NCI-H748 (cell line): ENCODE results near the gene LRRC28.
A peak's percentile ranks its signal among the peaks of the same experiment; 100 is the strongest.

Experiments
- DNase-seq: peaks from one replicate; lab custom pipeline; 2025; ENCODE audit not compliant: unreplicated experiment; lab: John Stamatoyannopoulos, UW

Gene LRRC28

DNA sequence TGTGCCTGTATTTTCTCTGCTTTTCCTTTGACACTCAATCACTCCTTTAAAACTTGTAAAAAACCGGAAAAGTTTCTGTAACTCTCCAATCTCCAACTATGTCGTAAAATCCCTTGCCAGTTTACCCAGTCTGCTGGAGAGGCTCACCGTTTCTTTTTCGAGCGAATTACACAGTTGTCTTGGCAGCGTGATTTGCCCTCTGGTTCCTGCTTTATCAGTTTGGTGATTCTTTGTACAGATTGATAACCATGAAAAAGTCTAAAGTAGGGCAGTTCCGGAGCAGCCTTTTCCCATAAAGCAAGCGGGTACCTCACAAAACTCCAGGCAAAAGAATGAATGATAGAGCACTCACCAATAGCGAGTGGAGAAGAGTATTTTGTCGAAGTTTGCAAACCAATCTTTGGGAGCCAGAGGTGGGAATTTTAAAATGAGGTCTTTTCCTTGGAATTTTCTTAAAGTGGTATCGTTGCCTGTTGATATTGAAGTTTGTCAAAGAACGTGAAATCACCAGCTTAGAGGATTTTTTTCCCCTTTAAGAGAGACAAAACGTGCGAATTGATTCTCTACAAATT, 1.9 kb upstream of the LRRC28 start, which contains the start of gene TTC23:
TTC23 (minus strand) TSS at position 312 of the 572 bp plus-strand sequence. CDS start 20,869 bp downstream, outside the sequence.
- DNase-seq, result no peak

DNA sequence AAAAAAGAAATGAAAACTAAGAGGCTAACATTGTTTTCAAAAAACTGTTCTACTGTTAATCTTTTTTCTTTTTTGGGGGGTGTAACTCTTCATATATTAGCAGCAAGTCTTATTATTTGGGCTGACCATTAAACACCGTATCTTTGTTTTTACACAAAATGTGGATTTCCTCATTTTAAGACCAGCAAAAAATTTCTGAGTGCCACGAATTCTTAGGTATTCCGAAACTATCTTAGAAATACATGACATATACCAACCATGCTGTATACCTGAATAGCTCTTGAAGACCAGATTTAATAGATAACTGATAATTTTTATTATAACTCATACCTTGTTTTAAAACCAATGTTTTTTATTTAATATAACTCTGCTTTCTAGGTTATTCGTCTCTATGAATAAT, 1.3 kb upstream of the LRRC28 start:
- DNase-seq, result no peak

DNA sequence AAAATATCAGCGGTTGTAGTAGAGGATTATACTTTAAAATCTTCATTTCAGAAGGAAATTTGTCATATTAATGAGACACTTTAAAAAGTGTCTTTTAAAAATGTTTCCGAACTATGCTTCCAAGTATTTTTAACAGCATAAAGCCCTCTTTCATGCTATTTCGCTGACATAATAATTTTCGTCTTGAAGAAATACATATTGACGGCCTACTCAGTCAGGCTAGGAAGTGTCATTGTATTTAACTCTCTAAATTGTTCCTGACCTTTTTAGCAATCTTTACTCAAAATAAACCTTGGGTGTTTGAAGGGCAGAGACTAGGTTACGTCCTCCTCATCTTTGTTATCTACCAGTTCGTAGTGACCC, 806 bp upstream of the LRRC28 start:
- no peak for DNase-seq

DNA sequence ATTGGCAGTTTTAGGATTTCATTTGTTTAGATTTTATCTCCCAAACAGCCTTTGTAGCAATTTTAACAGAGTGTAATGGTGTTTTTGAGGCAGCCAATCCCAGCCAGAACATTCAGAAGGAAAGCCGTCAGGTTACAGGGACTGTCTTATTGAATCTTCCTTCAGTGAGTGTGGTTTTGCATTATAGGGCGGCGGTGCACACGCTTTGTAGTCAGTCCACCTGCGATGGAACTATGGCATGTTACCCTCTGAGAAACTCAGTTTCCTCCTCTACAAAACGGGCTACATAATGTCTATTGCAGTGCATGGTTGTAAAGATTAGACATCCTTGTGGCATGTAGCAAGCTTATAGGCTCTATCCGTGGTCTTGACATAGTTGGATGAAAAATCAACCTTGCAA, 1.0 kb downstream of the LRRC28 start:
- DNase-seq, result no peak

DNA sequence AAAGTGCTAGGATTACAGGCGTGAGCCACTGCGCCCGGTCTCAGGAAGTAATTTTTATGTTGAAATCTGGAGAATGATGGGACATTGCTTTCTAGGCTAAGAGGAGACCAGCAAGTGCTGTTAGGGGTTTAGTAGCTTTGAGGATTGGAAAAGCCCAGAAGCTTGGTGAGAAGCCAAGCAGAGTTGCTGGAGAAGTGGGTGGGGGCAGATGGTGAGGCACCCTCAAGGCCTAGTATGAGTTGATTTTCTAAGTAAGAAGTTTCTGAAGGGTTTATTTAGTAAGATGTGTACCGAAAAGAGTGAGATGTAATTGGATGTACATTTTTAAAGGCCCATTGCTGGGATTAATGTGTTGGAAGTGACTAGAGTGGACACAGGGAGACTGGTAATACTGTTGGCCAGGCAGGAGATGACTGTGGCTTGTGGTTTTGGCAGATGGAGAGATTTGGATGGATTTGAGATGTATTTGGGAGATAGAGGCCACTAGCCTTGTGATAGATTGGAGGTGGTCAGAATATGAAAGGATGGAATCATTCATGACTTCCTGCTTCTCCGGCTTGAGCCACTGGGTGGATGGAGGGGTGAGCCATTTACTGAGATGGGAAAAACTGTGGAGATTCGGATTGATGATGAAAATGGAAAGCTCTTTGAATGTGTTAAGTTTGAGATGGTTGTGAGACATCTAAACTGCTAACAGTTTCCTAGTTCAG, 2.3 kb downstream of the LRRC28 start:
- DNase-seq, result no peak

DNA sequence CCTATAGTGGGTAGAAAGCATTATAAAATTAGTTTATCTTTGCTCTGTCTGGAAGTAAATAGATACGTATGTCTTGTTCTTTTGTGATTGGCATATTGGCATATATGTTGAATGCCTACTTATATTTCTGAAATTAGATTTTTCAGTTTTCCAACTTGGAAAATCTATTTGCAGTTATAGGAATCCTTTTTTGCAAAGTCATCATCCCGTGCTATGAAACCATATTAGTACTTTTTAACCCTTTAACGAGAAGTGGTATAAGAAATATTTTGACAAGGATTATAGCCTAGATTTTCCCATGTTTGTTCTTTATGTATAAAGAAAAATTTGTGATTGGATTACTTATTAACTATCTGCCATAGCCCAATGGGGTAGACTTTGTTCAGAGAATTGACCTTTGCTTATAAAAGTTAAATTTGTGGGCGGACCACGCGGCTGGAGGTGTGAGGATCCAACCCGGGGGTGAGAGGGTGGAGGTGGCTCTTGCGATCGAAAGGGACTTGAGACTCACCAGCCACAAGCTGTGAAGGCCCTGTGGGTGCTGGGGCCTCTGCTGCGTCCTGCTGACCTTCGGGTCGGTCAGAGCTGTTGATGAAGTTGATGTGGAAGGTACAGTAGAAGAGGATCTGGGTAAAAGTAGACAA, 5.9 kb downstream of the LRRC28 start:
- DNase-seq, result no peak

DNA sequence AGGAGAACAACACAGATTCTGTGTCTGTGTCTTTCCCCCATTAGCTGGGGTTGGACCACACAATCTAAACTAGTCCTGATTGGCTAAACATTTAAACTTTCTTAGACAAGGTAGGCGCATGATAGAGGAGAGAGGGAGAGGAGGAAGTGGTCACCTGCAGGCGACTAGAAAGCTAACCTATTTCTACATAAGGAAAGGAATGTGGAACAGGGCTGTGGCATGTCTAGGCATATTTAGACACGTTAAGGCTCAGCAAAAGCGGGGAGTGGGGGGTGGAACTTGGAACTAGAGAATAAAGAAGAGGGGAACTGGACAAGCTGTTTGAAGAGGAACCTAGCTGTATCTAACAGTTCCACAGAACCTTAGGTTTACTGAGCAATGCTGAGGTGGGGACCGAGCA, 12.8 kb downstream of the LRRC28 start:
- DNase-seq, result no peak

DNA sequence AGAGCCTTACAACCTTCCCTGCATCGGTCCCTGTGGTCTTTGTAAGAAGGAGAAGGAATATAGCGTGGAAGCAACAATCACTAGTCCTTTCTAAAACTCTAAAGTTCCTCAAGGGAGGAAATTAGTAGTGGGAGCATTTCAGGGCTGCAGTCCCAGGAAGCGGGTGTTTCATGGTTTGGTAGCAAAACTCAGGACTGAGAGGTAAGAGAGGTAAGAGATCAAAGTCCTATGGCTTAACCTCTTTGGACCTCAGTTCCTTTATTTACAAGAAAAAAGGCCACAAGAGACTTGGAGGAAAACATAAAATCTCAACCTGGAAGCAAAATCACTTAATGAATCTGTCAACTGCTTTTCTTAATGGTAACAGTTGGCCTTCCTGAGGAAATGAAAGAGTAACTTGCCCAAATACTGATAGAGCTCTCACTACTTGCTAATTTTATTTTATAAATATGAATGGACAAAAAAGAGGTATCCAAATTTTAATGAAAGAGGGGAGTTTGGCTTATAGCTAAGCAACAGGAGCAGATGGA, 14.3 kb downstream of the LRRC28 start:
- DNase-seq, result no peak

DNA sequence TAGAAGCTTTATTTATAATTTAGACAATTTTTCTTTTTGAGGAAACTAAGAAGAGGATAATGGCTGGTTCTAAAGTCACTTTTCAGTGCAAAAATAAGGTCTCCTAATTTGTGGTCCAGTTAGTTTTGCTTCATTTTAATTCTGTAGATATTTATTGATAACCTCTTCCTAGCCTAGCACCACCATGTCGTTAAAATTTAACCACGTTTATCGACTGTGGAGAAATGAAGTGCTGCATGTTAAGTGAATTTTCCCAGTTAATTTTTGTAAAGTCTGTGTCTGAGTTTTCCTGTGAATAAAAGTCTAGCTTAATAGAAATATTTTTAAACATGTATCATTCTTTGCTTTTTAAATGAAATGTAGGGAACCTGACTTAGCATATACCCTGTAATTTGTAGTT, 16.7 kb downstream of the LRRC28 start:
- DNase-seq, result no peak

DNA sequence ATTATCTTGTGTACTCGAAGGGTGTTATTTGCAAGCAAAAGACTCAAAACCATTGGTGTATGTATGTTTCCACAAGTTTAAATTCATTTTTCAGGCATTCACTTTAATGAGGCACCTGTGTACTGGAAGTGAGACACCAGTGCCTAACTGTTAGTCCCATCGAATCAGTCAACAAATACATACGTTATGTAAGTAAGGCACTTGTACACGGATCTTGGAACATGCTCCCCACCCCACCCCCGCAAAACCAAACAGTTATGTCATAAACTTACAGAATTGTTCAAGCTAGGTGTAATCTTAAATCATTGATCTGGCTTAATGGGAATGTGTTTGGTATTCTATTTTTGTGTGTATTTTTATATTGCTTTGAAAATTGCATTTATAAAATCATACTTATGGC, 17.1 kb downstream of the LRRC28 start:
- DNase-seq, result no peak

DNA sequence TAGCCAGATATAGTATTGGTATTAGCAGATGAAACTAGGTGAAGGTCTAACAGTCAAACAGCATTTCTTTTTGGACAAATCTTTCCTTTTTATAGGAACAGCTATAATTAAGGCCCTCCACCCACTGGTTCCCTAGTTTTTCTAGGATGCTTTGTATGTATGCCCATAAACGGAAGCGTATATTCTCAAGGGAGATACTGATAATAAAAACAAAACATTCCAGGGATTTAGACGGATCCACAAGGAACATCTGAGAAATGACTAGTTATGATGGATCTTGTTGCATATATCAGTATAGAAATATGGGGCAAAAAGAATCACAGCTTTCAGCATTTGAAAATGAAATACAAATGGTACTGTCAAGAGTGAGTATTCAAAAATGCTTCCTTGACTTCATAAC, 22.5 kb downstream of the LRRC28 start:
- DNase-seq, result no peak

DNA sequence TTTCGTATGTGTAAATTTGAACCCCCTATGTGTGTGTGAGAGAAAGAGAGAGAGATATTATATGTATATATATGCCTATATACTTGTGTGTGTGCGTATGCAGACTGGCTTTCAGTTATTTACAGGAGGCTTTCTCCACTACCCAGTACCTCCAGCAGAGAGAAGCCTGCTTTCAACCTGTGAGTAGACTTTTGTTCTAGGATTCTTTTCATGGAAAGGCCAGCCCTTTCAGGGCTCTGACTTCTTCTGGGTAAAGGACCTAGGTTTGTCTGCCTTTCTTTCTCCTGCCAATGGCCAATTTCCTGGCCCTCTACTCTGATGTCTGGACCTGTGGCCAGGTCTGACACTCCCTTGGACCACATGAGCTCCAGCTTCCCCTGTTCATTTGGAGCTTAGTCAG, 23.8 kb downstream of the LRRC28 start:
- no peak for DNase-seq

DNA sequence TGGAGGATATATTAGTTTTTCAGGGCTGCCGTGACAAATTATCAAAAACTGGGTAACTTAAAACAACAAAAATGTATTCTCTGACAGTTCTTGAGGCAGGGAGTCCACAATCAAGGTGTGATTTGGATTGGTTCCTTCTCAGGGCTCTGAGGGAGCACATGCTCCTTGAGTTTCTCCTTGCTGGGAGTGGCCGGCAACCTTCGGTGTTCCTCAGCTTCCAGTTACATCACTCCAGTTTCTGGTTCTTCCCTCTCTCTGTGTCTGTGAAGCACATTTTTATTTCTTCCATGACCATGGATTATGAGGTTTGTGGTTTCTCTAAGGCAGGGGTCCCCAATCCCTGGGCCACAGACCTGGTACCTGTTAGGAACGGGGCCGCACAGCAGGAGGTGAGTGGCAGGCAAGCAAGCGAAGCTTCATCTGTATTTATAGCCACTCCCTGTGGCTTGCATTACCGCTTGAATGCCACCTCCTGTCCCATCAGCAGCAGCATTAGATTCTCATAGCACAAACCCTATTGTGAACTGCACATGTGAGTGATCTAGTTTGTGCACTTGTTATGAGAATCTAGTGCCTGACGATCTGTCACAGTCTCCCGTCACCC, 24.3 kb downstream of the LRRC28 start:
- DNase-seq, result peak; percentile 1

DNA sequence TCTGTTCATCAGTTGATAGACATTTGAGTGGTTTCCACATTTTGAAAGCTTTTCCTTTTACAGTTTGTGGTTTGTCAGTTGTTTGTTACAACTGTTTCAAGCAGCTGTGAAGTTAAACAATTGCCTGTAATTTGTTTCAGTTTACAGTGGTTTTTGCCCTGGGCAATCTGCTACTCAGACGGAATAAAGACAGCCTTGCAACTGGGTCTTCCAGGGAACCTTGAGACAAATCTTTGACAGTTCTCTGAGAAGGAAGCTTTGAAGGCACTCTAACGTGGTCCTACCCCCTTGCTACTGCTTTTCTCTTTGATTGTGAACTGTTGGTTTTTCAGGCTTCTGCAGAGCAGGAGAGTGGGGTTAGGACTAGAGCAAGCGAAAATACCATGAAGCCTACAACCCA, 28.0 kb downstream of the LRRC28 start:
- DNase-seq, result no peak

DNA sequence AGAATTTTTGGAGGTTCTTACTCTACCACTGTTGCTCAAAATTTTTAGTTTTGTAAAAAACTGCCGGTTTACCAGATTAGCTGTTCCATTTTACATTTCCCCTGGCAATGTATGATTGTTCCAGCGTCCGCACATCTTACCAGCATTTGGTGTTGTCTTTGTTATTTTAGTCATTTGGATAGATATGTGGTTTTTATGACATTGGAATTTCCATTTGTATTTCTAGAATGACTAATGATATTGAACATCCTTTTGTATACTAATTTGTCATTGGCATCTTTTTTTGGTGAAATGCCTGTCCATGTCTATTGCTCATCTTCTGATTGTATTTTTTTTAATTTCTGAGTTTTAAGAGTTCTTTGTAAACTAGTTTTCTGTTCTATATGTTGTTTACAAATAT, 28.5 kb downstream of the LRRC28 start:
- no peak for DNase-seq

DNA sequence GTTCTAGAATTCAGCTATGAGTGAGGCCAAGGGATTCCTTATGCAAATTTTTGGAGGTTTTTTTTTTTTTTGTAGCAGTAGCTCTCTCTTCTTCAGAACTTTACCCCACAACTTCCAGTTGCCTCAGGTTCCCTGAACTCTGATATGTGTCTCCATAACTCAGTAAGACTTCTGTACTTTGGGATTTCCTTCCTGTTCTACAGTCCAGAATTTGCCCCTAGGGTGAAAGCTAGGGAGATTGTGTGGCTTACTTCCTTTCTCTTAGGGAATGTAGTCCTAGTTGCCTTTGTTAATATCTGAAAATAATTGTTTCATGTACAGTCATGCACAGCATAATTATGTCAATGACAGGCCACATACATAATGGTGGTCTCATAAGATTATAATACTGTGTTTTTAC, 30.8 kb downstream of the LRRC28 start:
- no peak for DNase-seq

DNA sequence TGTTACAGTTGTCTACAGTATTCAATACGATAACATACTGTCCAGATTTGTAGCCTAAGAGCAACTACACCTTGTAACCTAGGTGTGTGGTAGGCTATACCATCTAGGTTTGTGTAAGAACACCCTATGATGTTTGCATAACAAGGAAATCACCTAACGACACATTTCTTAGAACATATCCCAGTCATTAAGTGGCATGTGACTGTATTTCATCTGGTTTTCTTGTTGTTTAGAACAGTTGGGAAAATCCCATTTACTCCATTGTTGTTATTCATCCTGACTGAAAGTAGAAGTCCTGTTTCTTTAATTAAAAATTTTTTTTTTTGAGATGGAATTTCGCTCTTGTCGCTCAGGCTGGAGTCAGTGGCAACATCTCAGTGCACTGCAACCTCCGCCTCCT, 31.3 kb downstream of the LRRC28 start:
- no peak for DNase-seq

DNA sequence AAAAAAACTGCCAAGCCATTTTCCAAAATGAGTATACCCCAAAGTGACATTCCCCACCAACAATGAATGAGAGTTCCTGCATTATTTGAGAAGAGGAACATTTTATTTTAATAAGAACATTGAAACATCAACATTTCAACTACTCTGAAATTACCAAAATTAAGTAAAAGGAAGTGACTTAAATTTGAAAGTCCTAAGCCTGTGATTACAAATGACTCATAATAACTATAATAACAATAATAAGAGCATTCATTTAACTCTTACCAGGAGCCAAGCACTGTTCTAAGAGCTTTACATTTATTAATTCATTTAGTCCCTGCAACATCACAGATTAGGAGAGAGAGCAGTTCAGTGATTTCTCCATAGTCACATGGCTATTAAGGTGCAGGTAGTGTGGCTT, 32.4 kb downstream of the LRRC28 start:
- no peak for DNase-seq

DNA sequence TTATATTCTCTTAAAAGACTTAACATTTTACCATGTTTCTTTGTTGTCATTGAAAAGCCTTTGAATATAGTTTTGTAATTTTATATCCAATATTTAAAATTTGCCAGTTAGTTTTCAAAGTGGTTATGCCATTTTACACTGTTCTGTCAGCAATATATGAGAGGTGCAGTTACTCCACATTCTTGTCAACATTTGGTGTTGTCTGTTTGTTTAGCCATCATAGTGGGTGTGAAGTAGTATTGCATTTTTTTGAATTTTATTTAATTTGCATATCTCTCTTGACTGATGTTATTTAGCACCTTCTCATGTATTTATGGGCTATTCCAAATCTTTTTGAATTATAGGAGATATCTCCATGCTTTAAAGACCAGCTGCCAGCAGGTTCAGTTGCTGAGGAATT, 40.4 kb downstream of the LRRC28 start:
- no peak for DNase-seq

DNA sequence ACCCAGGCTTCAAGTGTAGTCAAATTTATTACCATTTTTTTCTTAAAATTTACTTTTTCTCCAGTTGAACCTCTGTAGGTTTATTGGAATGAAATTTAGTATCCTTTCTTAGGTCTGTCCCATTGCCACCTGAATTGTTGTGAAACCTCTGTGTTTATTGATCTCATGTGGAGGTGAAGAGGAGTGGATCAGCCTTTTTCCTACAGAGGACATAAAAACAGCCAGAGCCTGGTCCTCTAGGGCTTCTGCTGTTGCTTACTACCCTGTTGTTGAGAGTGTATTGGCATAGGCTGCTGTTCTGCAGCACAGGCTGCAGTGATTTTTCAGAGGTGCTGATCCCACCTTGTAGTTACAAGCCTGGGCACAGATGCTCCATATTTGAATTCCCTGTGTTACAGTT, 44.6 kb downstream of the LRRC28 start:
- DNase-seq, result no peak

DNA sequence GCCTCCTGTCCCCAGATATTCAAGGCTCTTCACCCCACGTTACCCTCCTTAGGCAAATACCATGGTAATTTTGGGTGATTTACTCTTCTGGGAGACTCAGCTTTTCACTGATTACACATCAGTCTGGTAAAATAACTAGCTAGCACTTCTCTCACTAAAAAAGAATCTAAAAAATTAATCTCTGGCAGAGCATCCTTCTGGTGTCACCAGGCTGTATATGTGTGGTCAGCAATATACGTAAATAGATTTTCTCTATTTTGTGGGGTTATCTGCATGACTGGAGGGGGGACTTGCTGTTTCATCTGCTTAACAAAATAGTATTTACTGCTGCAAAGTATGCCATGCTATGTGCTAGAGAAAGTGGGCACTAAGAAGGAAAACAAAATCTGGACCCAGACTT, 45.1 kb downstream of the LRRC28 start:
- DNase-seq, result no peak

DNA sequence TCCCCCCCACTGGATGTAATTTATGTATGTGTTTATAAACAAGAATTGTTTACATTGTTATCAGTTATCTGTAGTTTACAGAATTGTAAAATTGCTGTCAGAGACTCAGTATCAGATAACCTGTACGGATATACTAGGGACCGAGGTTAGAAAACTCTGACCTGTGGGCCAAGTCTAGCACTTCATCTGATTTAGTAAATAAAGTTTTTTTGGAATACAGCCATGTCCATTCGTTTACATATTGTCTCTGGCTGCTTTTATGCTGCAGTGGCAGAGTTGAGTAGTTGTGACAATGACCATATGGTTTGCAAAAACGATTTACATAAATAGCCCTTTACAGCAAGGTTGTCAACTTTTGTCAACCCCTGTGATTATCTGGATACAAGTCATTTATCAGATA, 52.6 kb downstream of the LRRC28 start:
- DNase-seq, result peak; percentile 22
